Osteoblast (primary cell): ENCODE results near the gene PGBD2. TPM values are rescaled to one million over a fixed set of nuclear protein-coding genes. Genes with fewer than 3 reads are reported as not detected.
"Not testable (repeated sequence)": the region's sequence is repeated elsewhere in the genome, so short reads cannot be mapped to it uniquely, and the experiment has no call there.

ENCODE experiments used
- DNase-seq: peaks from one replicate; pipeline ENCODE4 v3.0.0; 2011; ENCODE audit warnings: low spot score, mixed read lengths; ENCODE audit not compliant: insufficient read length; ENCODE audit errors: missing footprints
- H2AFZ ChIP-seq: 2 replicates; pipeline ENCODE4 v1.6.0; 2011; ENCODE audit warnings: mild to moderate bottlenecking, low read length
- H3K27ac ChIP-seq: 2 replicates; pipeline ENCODE4 v1.5.1; 2011; ENCODE audit warnings: mild to moderate bottlenecking, low read depth, low read length, moderate library complexity
- H3K27me3 ChIP-seq: 2 replicates; pipeline ENCODE4 v1.6.0; 2012; ENCODE audit warnings: mild to moderate bottlenecking, control low read depth, inconsistent platforms, low read length, moderate library complexity; ENCODE audit not compliant: insufficient read depth
- H3K36me3 ChIP-seq: 2 replicates; pipeline ENCODE4 v1.5.1; 2011; ENCODE audit warnings: mild to moderate bottlenecking, low read length, control low read depth, moderate library complexity; ENCODE audit not compliant: insufficient read depth
- H3K4me1 ChIP-seq: 2 replicates; pipeline ENCODE4 v1.5.1; 2011; ENCODE audit warnings: mild to moderate bottlenecking, low read length, control low read depth, moderate library complexity; ENCODE audit not compliant: insufficient read depth
- H3K4me2 ChIP-seq: 2 replicates; pipeline ENCODE4 v1.6.0; 2011; ENCODE audit warnings: mild to moderate bottlenecking, low read length; ENCODE audit not compliant: insufficient read depth
- H3K4me3 ChIP-seq: fragments of 200-600 bp; sonication (generic); 3 replicates; pipeline ENCODE4 v1.5.1; 2012; ENCODE audit warnings: mild to moderate bottlenecking, low read length, inconsistent platforms; ENCODE audit not compliant: insufficient read depth
- H3K79me2 ChIP-seq: 2 replicates; pipeline ENCODE4 v1.6.0; 2012; ENCODE audit warnings: mild to moderate bottlenecking, low read length, control low read depth, inconsistent platforms; ENCODE audit not compliant: insufficient read depth
- H3K9me3 ChIP-seq: 2 replicates; pipeline ENCODE4 v1.5.1; 2011; ENCODE audit warnings: low read depth, low read length, control low read depth
- H4K20me1 ChIP-seq: 2 replicates; pipeline ENCODE4 v1.6.0; 2012; ENCODE audit warnings: mild to moderate bottlenecking, low read length, control low read depth; ENCODE audit not compliant: insufficient read depth
- CTCF ChIP-seq: IDR thresholded peaks from 2 replicates; pipeline ENCODE4 v1.5.1; 2011; ENCODE audit warnings: mild to moderate bottlenecking, low read depth, low read length, moderate library complexity; ENCODE audit errors: extremely low read depth
- total RNA-seq: library from RNA; depleted of rRNA; stranded (reverse); fragments of >200 nt; gene quantifications from 2 replicates; pipeline ENCODE4 v1.2.3, GENCODE V29; 2012

PGBD2 gene
- total RNA-seq, 1 donor, result 4.3 TPM

GRCh38 chr1:248884632-248885295 lies 21.3 kb upstream of the PGBD2 start:
- Histone ChIP-seq H3K36me3 (no peaks in the 10 kb centered on the region), H3K4me2 (no peak overlapping the region), H4K20me1 (no peaks in the 10 kb centered on the region), H2AFZ (no peak overlapping the region), H3K79me2 (no peaks in the 10 kb centered on the region), H3K27ac (no peak overlapping the region), H3K4me3 (no peak overlapping the region), H3K4me1 (no peaks in the 10 kb centered on the region), H3K27me3 (no peaks in the 10 kb centered on the region), H3K9me3 (no peaks in the 10 kb centered on the region)
- no peak for TF ChIP-seq CTCF
- no peak for DNase-seq

- Histone ChIP-seq H3K27ac (no peak overlapping the region), H3K36me3 (no peaks in the 10 kb centered on the region), H3K4me1 (no peaks in the 10 kb centered on the region), H4K20me1 (no peaks in the 10 kb centered on the region), H2AFZ (no peak overlapping the region), H3K79me2 (no peaks in the 10 kb centered on the region), H3K4me3 (no peak overlapping the region), H3K4me2 (no peak overlapping the region), H3K9me3 (no peaks in the 10 kb centered on the region), H3K27me3 (no peaks in the 10 kb centered on the region)
- TF ChIP-seq CTCF, result no peak
- DNase-seq, result no peak
Measured at GRCh38 chr1:248885646-248886045, 20.4 kb upstream of the PGBD2 start.

GRCh38 chr1:248886237-248886895 lies 19.7 kb upstream of the PGBD2 start:
- H3K27ac ChIP-seq, result no peak overlapping the region
- H3K27me3 ChIP-seq, result no peaks in the 10 kb centered on the region
- H2AFZ ChIP-seq, result no peak overlapping the region
- H3K36me3 ChIP-seq, result no peaks in the 10 kb centered on the region
- no peak overlapping the region for H3K4me2 ChIP-seq
- no peaks in the 10 kb centered on the region for H4K20me1 ChIP-seq
- H3K4me1 ChIP-seq, result no peaks in the 10 kb centered on the region
- H3K9me3 ChIP-seq, result no peaks in the 10 kb centered on the region
- H3K4me3 ChIP-seq, result no peak overlapping the region
- TF ChIP-seq CTCF, result no peak
- DNase-seq, result peak; percentile 37
- no peaks in the 10 kb centered on the region for H3K79me2 ChIP-seq

GRCh38 chr1:248889914-248890243 lies 16.2 kb upstream of the PGBD2 start:
- not testable (repeated sequence) for H4K20me1 ChIP-seq, H3K4me3 ChIP-seq, H3K4me1 ChIP-seq, H2AFZ ChIP-seq, H3K27me3 ChIP-seq, H3K79me2 ChIP-seq, H3K9me3 ChIP-seq, H3K4me2 ChIP-seq, H3K36me3 ChIP-seq, H3K27ac ChIP-seq, DNase-seq
